ENCODE measurements around the gene USP12. TPM values are rescaled to one million over a fixed set of nuclear protein-coding genes. Genes with fewer than 3 reads are reported as not detected.

Gene USP12
- total RNA-seq, 1 experiment from 2014 or later: 36.2 TPM

- BruUV-seq (replicated peaks): no TSS peak
- POLR2A ChIA-PET: no interaction called here
- Histone ChIP-seq H3K36me3 (ENCODE audit: control insufficient read depth, insufficient read depth, low read length) (no peaks in the 10 kb centered on the region), H3K4me3 (ENCODE audit: low read depth, low read length) (no peak overlapping the region), H3K9me3 (no peaks in the 10 kb centered on the region), H3K27me3 (replicated peaks; ENCODE audit: control insufficient read depth, insufficient read depth, low read length) (no peaks in the 10 kb centered on the region), H3K4me1 (no peaks in the 10 kb centered on the region)
- Mint-ChIP-seq H3K27ac (ENCODE audit: unreplicated experiment) (no peak overlapping the region), H3K36me3 (ENCODE audit: insufficient read depth, unreplicated experiment) (peaks cover 21% of the 10 kb centered on the region), H3K4me3 (ENCODE audit: unreplicated experiment) (no peak overlapping the region), H3K27me3 (ENCODE audit: insufficient read depth, unreplicated experiment) (no peaks in the 10 kb centered on the region), H3K4me1 (ENCODE audit: low read depth, unreplicated experiment) (peaks cover 7% of the 10 kb centered on the region), H3K9me3 (ENCODE audit: unreplicated experiment) (no peaks in the 10 kb centered on the region)
- CTCF ChIA-PET: no interaction called here
- TF ChIP-seq CTCF (IDR thresholded peaks at IDR 0.05; ENCODE audit: insufficient read depth in 1 of 2, low read depth in 1 of 2, low read length in 1 of 2, severe bottlenecking in 1 of 2, unreplicated experiment in 1 of 2): no peak
- intact Hi-C loops (cut with micrococcal nuclease; ENCODE audit: unreplicated experiment): no loop called here
- no peak for DNase-seq
These were observed 118.9 kb downstream of the USP12 start for GRCh38 chr13:27052551-27053208.

GRCh38 chr13:27047081-27047480 is 124.5 kb downstream of the USP12 start:
- no peak overlapping the region for H3K4me3 Mint-ChIP-seq (ENCODE audit: unreplicated experiment)
- no TSS peak for BruUV-seq (replicated peaks)

GRCh38 chr13:27044837-27045570 is 126.6 kb downstream of the USP12 start:
- H3K36me3 Mint-ChIP-seq (ENCODE audit: insufficient read depth, unreplicated experiment): peaks cover 6% of the 10 kb centered on the region
- H3K27me3 Mint-ChIP-seq (ENCODE audit: insufficient read depth, unreplicated experiment): no peaks in the 10 kb centered on the region
- no peaks in the 10 kb centered on the region for H3K36me3 ChIP-seq (ENCODE audit: control insufficient read depth, insufficient read depth, low read length)
- no peaks in the 10 kb centered on the region for H3K9me3 Mint-ChIP-seq (ENCODE audit: unreplicated experiment)
- BruUV-seq (replicated peaks): no TSS peak
- H3K9me3 ChIP-seq: no peaks in the 10 kb centered on the region
- CTCF ChIA-PET: no interaction called here
- TF ChIP-seq CTCF (IDR thresholded peaks at IDR 0.05; ENCODE audit: insufficient read depth in 1 of 2, low read depth in 1 of 2, low read length in 1 of 2, severe bottlenecking in 1 of 2, unreplicated experiment in 1 of 2): no peak
- no peaks in the 10 kb centered on the region for H3K27me3 ChIP-seq (replicated peaks; ENCODE audit: control insufficient read depth, insufficient read depth, low read length)
- H3K4me1 Mint-ChIP-seq (ENCODE audit: low read depth, unreplicated experiment): peaks cover 15% of the 10 kb centered on the region
- intact Hi-C loops (cut with micrococcal nuclease; ENCODE audit: unreplicated experiment): no loop called here
- DNase-seq: no peak
- H3K4me3 Mint-ChIP-seq (ENCODE audit: unreplicated experiment): no peak overlapping the region
- H3K4me3 ChIP-seq (ENCODE audit: low read depth, low read length): no peak overlapping the region
- no peak overlapping the region for H3K27ac Mint-ChIP-seq (ENCODE audit: unreplicated experiment)
- POLR2A ChIA-PET: no interaction called here
- H3K4me1 ChIP-seq: 0 out of 2 replicates have a peak, but pooled peaks cover under 1% of the 10 kb centered on the region

More at GRCh38 chr13:27047081-27047480, 124.5 kb downstream of the USP12 start:
- no peak overlapping the region for H3K27ac Mint-ChIP-seq (ENCODE audit: unreplicated experiment)
- intact Hi-C loops (cut with micrococcal nuclease; ENCODE audit: unreplicated experiment): no loop called here
- H3K36me3 Mint-ChIP-seq (ENCODE audit: insufficient read depth, unreplicated experiment): peaks cover 6% of the 10 kb centered on the region
- Histone ChIP-seq H3K27me3 (replicated peaks; ENCODE audit: control insufficient read depth, insufficient read depth, low read length) (no peaks in the 10 kb centered on the region), H3K36me3 (ENCODE audit: control insufficient read depth, insufficient read depth, low read length) (no peaks in the 10 kb centered on the region), H3K4me3 (ENCODE audit: low read depth, low read length) (no peak overlapping the region), H3K9me3 (no peaks in the 10 kb centered on the region), H3K4me1 (no peaks in the 10 kb centered on the region)
- ChIA-PET CTCF (interaction anchor here (0.7 kb wide), 1 partner anchor 8 kb away, joined by 11 read pairs; no protein-coding TSS in a partner anchor), POLR2A (no interaction called here)
- TF ChIP-seq CTCF (IDR thresholded peaks at IDR 0.05; ENCODE audit: insufficient read depth in 1 of 2, low read depth in 1 of 2, low read length in 1 of 2, severe bottlenecking in 1 of 2, unreplicated experiment in 1 of 2): no peak
- no peak for DNase-seq
- H3K9me3 Mint-ChIP-seq (ENCODE audit: unreplicated experiment): no peaks in the 10 kb centered on the region
- peaks cover 7% of the 10 kb centered on the region for H3K4me1 Mint-ChIP-seq (ENCODE audit: low read depth, unreplicated experiment)
- no peaks in the 10 kb centered on the region for H3K27me3 Mint-ChIP-seq (ENCODE audit: insufficient read depth, unreplicated experiment)
